ENCODE results near the gene PRKCA. TPM values are rescaled to one million over a fixed set of nuclear protein-coding genes. Genes with fewer than 3 reads are reported as not detected.
"Not testable (repeated sequence)": the region's sequence is repeated elsewhere in the genome, so short reads cannot be mapped to it uniquely, and the experiment has no call there.

The PRKCA gene
- total RNA-seq, 1 experiment from 2014 or later: 17.9 TPM

GRCh38 chr17:66324381-66325004 lies 22.1 kb downstream of the PRKCA start:
- DNase-seq (ENCODE audit: low read depth): peak; percentile 43

GRCh38 chr17:66326476-66327047 lies 24.1 kb downstream of the PRKCA start:
- no peak for DNase-seq (ENCODE audit: low read depth)

GRCh38 chr17:66330646-66331037 lies 28.2 kb downstream of the PRKCA start:
- no peak for DNase-seq (ENCODE audit: low read depth)

- no peak for DNase-seq (ENCODE audit: low read depth)
These were observed 28.8 kb downstream of the PRKCA start for GRCh38 chr17:66331038-66331816.

- no peak for DNase-seq (ENCODE audit: low read depth)
These were observed 33.4 kb downstream of the PRKCA start for GRCh38 chr17:66335797-66336196.

GRCh38 chr17:66337268-66337667 lies 34.9 kb downstream of the PRKCA start:
- no peak for DNase-seq (ENCODE audit: low read depth)

GRCh38 chr17:66337866-66338485 lies 35.6 kb downstream of the PRKCA start:
- DNase-seq (ENCODE audit: low read depth): peak; percentile 37

- no peak for DNase-seq (ENCODE audit: low read depth)
These were observed 36.5 kb downstream of the PRKCA start for GRCh38 chr17:66338937-66339336.

GRCh38 chr17:66339561-66339960 lies 37.1 kb downstream of the PRKCA start:
- DNase-seq (ENCODE audit: low read depth): no peak

GRCh38 chr17:66340720-66341119 lies 38.3 kb downstream of the PRKCA start:
- no peak for DNase-seq (ENCODE audit: low read depth)

GRCh38 chr17:66341462-66341861 lies 39.0 kb downstream of the PRKCA start:
- DNase-seq (ENCODE audit: low read depth): no peak

- DNase-seq (ENCODE audit: low read depth): not testable (repeated sequence)
These were observed 39.9 kb downstream of the PRKCA start for GRCh38 chr17:66342263-66342662.

GRCh38 chr17:66343531-66344078 lies 41.2 kb downstream of the PRKCA start:
- DNase-seq (ENCODE audit: low read depth): peak; percentile 66

- DNase-seq (ENCODE audit: low read depth): no peak
These were observed 42.1 kb downstream of the PRKCA start for GRCh38 chr17:66344473-66344872.

- peak; percentile 30 for DNase-seq (ENCODE audit: low read depth)
These were observed 42.9 kb downstream of the PRKCA start for GRCh38 chr17:66345264-66345663.

- not testable (repeated sequence) for DNase-seq (ENCODE audit: low read depth)
These were observed 43.7 kb downstream of the PRKCA start for GRCh38 chr17:66345949-66346638.

GRCh38 chr17:66347661-66348514 lies 45.5 kb downstream of the PRKCA start:
- DNase-seq (ENCODE audit: low read depth): peak; percentile 77

- peak; percentile 82 for DNase-seq (ENCODE audit: low read depth)
These were observed 46.3 kb downstream of the PRKCA start for GRCh38 chr17:66348584-66349165.

GRCh38 chr17:66349521-66350254 lies 47.3 kb downstream of the PRKCA start:
- DNase-seq (ENCODE audit: low read depth): no peak

GRCh38 chr17:66350576-66350975 lies 48.2 kb downstream of the PRKCA start:
- not testable (repeated sequence) for DNase-seq (ENCODE audit: low read depth)

Data from M059J (cell line).